GM12864 (cell line): ENCODE measurements around the gene RORB.
A peak's percentile ranks its signal among the peaks of the same experiment; 100 is the strongest.

Experiments used
- DNase-seq: peaks from one replicate; pipeline ENCODE4 v3.0.0-alpha.2; 2011; ENCODE audit warnings: low read depth
- H3K4me3 ChIP-seq: 2 replicates; pipeline ENCODE4 v1.5.1; 2011; ENCODE audit warnings: mild to moderate bottlenecking, low read depth, low read length, control low read depth
- TF ChIP-seq, protein P1 (sequence below): IDR thresholded peaks from 2 replicates; pipeline ENCODE4 v1.5.1; 2011; ENCODE audit warnings: low read depth, mild to moderate bottlenecking, moderate library complexity, low read length, control low read depth, inconsistent platforms; ENCODE audit errors: missing control alignments

RORB gene

DNA sequence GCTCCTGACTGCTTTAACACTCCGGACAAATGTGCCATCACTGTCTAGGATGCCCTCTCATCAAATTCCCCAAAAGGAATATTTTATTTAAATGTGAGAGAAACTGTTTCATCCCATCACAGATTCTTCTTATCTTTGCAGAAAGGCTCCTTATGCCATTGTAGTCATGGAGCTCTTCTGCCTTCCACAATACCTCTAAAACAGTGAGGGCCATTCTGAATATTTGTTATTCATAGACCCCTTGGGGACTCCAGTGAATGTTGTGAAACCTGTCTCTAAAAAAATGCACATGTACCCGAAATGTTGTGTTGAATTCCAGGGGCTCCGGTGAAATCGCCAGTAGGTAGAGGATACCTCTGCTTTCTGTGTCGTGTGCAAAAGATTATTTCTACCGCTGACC lies 176.9 kb downstream of the RORB start:
- H3K4me3 ChIP-seq = no peak overlapping the region
- TF ChIP-seq, protein P1, sequence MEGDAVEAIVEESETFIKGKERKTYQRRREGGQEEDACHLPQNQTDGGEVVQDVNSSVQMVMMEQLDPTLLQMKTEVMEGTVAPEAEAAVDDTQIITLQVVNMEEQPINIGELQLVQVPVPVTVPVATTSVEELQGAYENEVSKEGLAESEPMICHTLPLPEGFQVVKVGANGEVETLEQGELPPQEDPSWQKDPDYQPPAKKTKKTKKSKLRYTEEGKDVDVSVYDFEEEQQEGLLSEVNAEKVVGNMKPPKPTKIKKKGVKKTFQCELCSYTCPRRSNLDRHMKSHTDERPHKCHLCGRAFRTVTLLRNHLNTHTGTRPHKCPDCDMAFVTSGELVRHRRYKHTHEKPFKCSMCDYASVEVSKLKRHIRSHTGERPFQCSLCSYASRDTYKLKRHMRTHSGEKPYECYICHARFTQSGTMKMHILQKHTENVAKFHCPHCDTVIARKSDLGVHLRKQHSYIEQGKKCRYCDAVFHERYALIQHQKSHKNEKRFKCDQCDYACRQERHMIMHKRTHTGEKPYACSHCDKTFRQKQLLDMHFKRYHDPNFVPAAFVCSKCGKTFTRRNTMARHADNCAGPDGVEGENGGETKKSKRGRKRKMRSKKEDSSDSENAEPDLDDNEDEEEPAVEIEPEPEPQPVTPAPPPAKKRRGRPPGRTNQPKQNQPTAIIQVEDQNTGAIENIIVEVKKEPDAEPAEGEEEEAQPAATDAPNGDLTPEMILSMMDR = no peak

DNA sequence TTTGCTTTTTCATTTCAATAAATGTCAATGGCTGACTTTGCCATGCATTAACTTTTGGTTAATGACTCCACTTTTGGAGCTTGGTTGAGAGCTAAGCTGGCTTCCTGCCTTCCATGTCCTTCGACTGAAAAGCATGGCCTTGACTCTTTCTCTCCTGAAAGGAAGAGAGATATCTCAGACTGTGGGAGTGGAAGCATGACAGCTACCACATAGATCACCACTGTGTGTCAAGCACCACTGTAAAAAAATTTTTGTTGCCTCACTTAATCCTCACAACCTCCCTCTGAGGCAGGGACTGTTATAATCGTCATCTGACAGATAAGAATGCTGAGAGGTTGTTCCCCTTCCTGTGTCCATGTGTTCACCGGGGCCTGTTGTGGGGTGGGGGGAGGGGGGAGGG lies 184.8 kb downstream of the RORB start:
- no peak for DNase-seq
- TF ChIP-seq, protein P1 = no peak
- H3K4me3 ChIP-seq = no peak overlapping the region

More for the DNA sequence above, 176.9 kb downstream of the RORB start:
- no peak for DNase-seq

DNA sequence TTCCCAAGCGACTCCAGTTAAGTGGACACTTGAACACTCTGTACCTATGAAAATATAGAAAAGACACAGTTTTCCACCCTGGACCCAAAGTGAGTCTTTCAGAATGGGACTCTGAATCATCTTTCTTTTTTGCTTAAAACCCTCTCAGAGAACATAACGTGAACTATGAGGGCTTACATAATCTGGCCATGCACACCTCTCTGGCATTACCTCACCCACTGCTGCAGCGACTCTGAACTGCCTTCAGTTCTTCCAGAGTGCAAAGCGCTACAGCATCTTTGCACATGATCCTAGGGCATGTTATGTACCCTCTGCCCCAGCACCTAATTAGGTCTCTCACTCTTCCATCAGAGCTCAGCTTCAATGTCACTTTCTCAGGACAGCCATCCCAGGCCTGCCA lies 186.2 kb downstream of the RORB start:
- no peak overlapping the region for H3K4me3 ChIP-seq
- DNase-seq = no peak
- TF ChIP-seq, protein P1 = no peak

- DNase-seq = no peak
- TF ChIP-seq, protein P1 = no peak
- no peak overlapping the region for H3K4me3 ChIP-seq
These were observed 193.9 kb downstream of the RORB start for GRCh38 chr9:74691058-74691457.

- TF ChIP-seq, protein P1 = peak; percentile 31
- H3K4me3 ChIP-seq = no peak overlapping the region
- no peak for DNase-seq
These were observed 199.4 kb downstream of the RORB start for GRCh38 chr9:74696520-74696919.

GRCh38 chr9:74697535-74697934 lies 200.4 kb downstream of the RORB start:
- H3K4me3 ChIP-seq = no peak overlapping the region
- TF ChIP-seq, protein P1 = no peak
- DNase-seq = no peak

DNA sequence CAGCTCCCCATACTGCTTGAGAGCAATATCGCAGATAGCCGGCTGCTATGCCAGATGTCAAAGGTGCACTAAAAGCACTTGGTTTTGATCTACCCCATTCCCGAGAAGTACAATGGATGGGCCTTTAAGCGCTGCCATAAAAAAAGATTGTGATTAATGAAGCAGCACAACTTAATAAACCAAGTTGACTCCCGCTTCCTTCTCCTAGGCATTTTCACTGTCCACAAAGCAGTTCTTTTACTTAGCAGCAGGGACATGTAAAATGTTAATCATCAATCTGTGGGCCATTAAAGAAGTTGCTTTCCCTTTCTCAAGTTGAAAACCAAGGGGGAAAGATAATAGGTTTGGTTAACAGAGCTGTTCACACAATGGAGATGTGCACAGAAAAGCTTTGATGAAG lies 214.2 kb downstream of the RORB start:
- TF ChIP-seq, protein P1 = no peak
- no peak overlapping the region for H3K4me3 ChIP-seq
- DNase-seq = no peak
